Measurements from ENCODE around the gene CDK11B. TPM values are rescaled to one million over a fixed set of nuclear protein-coding genes. Genes with fewer than 3 reads are reported as not detected.
"Not testable (repeated sequence)": the region's sequence is repeated elsewhere in the genome, so short reads cannot be mapped to it uniquely, and the experiment has no call there.

CDK11B gene
- total RNA-seq, 1 donor from 2014 or later = 27.9 TPM

DNA sequence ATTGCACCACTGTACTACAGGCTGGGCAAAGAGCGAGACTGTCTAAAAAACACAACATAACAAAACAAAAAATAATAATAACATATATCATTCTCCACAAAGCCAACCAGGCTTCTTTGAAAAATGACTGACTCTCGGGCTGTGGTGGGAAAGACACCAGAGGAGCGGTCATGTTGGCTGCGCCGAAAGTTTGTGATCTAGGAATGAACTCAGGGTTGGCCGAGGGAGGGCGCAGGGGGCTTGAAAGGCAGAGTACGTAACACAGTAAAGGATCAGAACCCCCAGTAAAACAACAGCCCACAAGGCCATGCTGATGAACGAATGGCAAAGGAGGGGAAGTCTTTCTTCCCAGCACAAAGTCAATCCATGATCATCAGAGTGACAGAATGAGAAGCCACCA is 29.0 kb upstream of the CDK11B start:
- no peak for ATAC-seq
- no peak for DNase-seq (ENCODE audit: low spot score)
- intact Hi-C loops (cut with DNase I) = no loop called here

DNA sequence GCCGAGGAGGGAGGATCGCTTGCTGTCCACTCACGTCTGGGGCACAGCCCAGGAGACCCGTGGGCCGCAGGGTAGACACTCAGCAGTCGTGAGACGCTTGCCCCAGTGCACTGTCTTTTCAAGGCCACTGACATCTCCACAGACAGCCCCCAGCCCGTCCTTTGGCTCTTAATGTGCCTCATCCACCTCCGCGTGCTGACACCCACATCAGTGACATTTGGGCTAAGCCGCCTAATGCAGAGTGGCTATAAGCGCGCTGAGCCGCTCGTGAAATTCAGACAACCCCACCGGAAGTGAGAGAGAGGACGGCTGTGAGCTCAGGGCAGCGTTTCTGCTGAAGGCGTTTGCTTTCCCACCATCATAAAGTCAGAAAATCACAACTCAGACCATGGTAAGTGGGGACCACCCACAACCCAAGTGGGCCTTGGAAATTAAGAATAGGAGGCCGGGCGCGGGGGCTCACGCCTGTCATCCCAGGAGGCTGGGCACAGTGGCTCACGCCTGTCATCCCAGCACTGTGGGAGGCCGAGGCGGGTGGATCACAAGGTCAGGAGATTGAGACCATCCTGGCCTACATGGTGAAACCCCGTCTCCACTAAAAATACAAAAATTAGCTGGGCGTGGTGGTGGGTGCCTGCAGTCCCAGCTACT is 25.4 kb upstream of the CDK11B start:
- intact Hi-C loops (cut with DNase I) = no loop called here
- ATAC-seq = no peak
- no peak for DNase-seq (ENCODE audit: low spot score)

DNA sequence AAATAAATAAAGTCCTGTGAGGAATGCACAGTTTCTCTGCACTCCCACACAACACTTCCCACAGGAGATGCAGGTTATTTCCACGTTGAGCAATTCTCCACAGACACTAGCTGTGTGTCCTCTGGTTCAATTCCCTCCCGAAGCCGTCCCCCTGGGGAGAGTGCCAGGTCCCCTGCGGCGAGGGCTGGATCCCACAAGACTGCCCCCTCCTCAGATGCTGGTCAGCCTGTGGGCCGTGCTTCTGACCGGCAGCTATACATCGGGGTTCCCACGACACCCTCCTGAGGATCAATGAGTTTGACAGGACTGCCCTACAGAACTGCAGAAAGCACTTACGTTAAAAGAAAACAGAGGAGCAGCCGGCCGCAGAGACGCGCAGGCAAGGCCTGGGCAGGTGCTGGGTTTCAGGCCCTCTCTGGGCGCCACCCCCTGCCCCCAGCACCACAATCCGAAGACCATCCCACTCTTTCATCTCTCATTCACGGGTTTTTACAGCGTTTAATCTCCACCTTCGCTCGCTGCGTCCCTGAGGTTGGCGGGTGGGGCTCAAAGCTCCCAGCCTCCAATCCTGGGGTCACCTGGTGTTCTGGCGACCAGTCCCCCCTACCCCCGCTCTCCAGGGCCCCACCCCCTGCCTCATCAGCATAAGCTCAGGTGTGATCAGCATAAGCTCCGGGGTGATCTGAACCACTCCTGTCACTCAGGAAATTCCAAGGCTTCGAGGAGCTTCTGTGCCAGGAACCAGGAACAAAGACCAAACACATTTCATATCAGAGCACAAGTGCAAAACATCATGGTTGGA is 24.5 kb upstream of the CDK11B start:
- DNase-seq (ENCODE audit: low spot score) = no peak
- ATAC-seq = no peak
- intact Hi-C loops (cut with DNase I) = no loop called here

DNA sequence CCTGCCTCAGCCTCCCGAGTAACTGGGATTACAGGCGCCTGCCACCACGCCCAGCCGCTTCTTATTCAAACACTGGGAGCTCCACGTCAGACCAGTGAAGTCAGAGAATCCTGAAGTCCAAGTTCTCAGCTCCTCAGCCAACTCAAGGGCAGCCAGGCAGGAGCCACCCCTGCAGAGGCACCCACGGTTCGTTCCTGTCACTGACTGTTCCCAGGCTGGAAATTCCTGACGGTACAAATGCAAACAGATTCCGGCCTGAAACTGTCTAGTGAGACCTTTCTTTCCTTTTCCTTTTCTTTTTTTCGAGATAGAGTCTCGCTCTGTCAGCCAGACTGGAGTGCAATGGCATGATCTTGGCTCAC is 22.1 kb upstream of the CDK11B start:
- ATAC-seq (no peak), DNase-seq (ENCODE audit: low spot score) (no peak)
- intact Hi-C loops (cut with DNase I) = no loop called here

DNA sequence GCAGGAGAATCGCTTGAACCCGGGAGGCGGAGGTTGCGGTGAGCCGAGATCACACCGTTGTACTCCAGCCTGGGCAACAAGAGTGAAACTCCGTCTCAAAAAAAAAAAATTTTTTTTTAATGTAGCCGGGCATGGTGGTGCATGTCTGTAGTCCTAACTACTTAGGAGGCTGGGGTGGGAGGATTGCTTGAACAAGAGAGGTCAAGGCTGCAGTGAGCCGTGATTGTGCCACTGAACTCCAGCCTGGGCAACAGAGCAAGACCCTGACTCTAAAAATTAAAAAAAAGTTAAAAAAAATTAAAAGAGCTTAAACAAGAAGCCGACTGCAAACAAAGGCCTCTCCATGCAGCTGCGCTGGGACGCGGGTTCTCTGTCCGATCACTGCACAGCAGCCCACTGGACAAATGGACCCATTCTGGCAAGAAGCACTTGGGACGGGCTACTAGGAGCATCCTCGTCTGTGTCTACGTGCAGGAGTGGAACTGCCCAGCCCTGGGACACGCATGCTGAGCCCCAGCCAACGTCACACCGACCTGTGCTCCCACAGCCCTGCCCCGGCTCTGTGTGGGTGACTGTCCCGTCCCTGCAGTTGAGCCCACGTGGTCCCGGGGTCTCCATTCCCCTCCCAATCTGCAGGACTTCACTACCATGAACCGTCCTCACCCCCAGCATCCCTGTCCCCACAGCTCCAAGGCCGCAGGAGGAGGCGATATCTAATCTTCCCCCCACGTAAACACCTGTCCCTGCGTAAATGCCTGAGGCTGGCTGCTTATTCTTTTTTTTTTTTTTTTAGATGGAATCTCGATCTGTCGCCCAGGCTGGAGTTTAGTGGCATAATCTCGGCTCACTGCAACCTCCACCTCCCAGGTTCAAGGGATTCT is 21.5 kb upstream of the CDK11B start:
- DNase-seq (ENCODE audit: low spot score) (no peak), ATAC-seq (no peak)
- intact Hi-C loops (cut with DNase I) = no loop called here

DNA sequence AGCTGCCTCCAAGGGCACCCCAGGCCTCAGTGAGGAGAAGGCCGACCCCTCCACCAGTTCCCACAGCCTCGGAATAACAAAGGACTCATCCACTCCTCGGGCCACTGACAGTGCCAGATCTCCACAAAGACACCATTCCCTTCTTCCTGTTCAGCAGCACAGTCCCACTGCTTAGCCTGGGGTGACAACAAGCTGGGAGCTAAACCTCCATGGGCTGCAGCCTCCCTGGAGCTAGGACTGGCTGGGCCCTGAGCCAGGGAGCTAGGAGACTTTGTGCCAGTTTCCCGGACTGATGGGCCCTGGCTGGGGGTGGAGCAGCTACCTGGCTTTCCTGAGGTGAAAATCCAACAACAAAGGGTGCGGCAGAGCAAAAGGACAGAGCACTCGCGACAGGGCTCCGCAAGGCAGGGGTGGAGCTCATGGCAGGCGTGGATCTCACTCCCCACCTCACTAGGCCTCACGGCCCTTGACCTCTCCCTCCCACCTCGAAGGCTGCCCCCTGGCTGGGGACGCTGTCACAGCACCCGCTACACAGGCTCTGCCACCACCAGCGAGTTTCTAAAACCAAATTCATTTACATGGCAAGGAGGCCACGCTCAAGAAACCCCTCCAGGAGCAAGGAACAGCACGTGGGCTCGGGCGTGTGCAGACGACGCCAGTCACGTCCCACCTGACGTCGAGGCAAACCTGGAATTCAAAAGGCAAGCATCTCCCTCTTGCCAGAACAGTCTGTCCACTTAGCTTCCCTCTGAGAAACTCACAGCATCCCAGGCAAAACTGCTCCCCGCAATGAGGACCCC is 20.0 kb upstream of the CDK11B start:
- no peak for ATAC-seq

DNA sequence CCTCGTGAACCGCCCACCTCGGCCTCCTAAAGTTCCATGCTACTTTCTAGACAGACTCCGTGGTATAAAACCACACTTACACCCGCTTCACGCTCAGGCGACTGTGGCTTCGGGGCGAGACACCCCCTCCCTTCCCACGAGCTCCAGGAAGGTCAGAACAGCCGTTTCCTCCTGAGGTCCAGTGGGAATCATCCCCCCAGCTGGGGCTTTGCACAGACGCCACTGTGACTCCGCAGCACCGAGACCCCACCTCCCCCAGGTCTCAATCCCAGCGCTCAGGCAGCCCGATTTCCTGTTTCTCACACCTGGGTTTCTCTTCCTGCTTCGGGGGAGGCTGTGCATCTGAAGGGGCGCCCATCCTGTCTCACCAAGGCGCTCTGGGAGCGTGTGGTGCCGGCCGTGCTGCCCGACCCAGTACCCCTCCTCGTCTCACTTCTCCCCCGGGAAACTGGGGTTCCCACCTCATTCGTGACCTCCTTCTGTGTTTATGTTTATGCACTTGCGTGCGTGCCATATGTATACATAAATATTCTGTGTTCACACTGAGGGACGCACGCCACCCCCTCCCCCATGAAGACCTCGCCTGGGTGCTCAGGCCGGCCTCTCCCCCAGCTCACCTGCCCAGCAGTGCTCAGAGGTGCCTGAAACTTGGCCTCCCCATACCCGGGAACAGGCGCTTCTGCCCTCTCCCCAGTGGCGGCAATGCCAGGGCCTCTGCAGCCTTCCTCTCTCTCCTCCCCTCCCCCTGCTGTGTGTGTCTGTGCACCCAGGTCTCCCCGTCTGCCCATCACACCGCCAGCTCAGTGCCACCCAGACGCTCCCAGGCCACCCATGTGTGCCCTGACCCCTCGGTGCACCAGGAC is 19.1 kb upstream of the CDK11B start:
- peak; percentile 52 for DNase-seq (ENCODE audit: low spot score)
- intact Hi-C loops (cut with DNase I) = no loop called here
- peak; percentile 7 for ATAC-seq

More for the DNA sequence above, 20.0 kb upstream of the CDK11B start:
- intact Hi-C loops (cut with DNase I) = no loop called here
- no peak for DNase-seq (ENCODE audit: low spot score)

DNA sequence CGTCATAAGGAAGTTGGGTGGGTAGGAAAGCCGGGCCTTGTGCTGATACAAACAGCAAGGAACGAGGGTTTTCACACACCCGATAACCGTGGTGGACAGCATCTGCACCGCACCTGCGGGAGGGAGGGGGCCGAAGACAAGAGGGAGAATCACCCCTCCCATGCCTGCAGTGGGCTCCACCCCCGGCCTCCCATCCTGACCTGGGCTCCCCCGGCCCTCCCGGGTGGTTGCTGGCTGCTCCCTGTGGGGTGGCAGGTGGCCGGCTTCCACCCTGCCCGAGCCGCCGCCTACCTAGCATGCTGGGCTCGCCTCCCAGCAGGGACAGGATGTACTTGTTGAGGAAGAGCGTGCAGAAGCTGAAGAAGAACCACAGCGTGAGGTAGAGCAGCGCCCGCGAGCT is 17.3 kb upstream of the CDK11B start:
- DNase-seq (ENCODE audit: low spot score) = peak; percentile 30
- intact Hi-C loops (cut with DNase I); ATAC-seq: not testable (repeated sequence)

DNA sequence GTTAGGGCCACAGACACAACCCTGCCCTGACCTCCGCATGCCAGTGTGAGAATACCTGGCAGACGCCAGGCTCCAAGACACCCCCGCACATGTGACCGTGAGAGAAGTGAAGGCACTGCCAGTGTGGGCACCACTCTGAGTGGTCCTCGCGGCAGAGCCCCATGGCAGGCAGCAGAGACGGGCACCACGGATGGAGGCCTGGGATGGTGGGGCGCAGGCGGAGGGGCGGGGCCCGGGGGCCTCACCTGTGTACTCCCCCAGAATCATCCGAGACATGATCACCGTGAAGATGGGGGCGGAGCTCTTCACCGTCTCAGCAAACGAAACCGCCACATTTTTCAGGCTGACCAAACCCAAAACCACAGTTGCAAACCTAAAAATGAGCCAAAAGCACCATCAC is 16.4 kb upstream of the CDK11B start:
- ATAC-seq; intact Hi-C loops (cut with DNase I): not testable (repeated sequence)
- DNase-seq (ENCODE audit: low spot score) = peak; percentile 17

DNA sequence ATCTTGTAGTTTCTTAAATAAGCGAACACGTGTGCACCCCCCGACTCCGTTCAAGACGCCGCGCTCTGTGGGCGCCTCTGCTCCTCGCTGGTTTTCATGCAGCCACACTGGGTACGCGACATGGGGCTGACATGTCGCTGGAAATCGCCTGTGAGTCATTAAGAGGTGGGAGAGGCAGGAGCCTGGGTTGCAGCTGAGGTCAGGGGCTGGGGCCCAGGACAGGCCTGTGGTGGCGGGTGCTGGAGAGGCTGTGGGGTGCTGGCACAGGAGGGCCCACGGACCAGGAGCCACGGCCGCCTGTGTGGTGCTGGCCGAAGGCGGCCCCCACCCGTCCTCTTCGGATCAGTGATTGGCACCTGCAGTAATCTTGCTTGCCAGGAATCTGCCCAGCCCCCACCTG is 16.0 kb upstream of the CDK11B start:
- peak; percentile 38 for DNase-seq (ENCODE audit: low spot score)
- intact Hi-C loops (cut with DNase I); ATAC-seq: not testable (repeated sequence)

DNA sequence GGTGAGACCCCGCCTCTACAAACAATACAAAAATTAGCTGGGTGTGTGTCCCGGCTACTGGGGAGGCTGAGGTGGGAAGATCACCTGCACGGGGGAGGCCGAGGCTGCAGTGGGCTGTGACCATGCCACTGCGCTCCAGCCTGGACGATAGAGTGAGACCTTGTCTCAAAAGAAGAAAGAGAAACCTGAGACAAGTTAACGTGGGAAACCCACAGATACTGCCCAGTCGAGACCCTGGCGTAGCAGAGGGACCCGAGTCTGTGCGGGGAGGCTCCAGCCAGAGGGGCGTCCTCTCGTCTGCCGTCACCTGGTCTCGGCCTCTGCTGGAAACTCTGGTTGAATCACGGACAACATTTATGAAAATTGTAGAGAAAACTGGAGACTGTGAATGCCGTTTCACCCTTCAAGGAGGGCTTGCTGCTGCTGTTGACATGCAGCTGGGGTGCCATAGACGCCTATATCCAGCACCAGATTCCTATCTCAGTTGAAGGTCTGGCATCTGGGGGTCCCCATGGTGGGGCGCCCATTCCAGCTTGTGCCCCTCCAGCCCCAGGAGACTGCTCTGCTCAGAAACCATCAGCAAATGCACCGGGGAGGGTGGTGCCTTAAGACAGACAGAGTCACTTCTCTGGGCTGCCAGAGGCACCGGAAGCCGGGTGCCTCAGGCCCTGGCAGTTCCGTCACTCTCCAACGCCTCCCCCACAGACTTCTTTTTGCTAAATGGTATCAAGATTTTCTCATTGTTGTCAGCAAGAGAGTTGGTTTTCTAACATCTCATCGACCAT is 13.6 kb upstream of the CDK11B start:
- intact Hi-C loops (cut with DNase I) = no loop called here
- DNase-seq (ENCODE audit: low spot score) (no peak), ATAC-seq (no peak)

DNA sequence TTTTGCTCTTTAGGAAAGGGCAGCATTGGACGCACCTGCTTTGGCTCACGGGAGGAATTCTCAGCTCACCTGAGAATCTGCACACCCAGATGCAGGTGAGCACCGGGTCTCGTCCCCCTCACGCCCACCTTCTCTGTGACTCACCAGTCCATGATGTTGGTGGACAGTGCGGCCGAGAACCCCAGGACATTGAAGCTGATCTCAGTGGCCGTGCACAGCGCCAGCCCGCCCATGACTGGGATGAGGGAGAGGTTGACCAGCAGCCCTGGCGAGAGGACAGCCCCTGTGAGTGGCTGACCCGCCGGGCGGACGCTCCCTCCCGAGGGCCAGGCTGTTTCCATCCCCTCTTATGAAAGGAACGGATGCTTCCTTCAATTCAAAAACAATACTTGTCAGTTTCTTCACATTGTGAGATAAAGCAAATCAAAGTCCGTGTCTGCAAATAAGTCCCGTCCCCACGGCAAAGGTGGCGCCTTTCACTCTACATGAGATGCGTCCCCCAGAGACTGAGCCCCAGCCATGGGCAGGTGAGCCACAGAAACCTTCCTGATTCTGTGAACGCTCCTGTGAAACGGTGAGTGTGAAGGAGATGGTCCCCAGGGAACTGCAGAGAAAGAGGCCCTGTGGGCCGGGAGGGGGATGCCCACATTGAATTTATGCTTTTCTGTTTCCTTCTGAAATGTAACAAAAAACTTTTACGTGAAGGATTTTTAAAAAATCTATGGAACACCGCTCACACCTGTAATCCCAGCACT is 12.7 kb upstream of the CDK11B start:
- intact Hi-C loops (cut with DNase I) = no loop called here
- ATAC-seq = no peak
- peak; percentile 54 for DNase-seq (ENCODE audit: low spot score)

DNA sequence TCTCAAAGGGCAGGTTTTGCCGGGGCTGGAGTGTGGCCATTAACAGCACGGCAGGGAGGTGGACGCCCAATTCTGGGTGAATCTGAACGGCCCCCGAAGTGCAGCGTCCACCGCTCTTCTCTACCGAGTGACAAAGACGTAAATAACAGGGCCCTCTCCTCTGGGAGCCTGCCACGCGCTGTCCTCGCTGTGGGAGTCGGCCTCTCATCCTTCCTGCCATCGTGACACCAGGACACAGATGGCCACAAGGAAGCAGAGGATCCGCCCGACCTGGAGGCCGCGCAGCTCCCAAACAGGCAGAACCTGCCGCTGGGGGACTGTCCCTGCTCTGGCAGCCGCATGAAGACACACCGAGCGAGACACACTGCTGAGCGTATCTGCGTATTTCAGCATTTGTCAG is 12.1 kb upstream of the CDK11B start:
- DNase-seq (ENCODE audit: low spot score) (peak; percentile 39), ATAC-seq (no peak)
- intact Hi-C loops (cut with DNase I) = no loop called here

DNA sequence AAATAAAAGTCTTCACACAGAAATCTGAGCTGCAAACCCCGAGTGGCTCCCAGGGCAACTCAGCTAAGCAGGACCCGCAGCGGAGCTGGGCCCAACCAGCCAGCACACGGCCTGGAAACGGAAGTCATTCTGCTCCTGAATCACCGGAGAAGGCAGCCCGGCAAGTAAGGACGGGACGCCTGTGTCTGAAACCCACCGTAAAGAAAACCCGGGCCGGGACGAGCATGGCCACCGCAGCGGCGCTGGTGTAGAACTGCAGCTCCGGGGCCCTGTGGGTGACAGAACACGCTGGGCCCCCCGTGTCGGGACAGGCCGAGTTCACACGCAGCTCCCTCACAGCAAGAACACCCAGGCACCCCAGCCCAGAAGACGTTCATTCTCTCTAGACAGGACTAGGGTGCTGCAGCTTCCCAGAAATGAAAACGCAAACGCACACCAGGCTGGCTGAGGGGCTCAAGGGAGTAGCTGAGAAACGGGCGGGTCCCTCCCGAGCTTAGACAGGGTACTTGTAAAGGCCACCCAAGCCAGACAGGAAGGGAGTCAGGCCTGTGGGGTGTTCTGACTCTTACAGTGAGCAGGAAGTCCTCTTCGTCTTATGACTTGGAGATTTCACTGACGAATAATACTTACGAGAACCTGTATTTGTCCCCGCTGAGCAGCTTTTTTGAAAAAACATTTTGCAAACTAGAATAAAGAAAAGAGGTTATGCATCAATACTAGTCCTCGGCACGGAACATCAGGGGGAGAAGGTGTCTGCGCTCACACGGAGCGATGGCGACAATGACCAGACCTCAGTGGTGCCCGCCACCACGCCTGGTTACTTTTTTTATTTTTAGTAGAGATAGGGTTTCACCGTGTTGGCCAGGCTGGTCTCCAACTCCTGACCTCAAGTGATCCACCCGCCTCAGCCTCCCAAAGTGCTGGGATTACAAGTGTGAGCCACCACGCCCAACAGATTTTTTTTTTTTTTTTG is 10.9 kb upstream of the CDK11B start:
- ATAC-seq (no peak), DNase-seq (ENCODE audit: low spot score) (peak; percentile 49)
- intact Hi-C loops (cut with DNase I) = no loop called here

DNA sequence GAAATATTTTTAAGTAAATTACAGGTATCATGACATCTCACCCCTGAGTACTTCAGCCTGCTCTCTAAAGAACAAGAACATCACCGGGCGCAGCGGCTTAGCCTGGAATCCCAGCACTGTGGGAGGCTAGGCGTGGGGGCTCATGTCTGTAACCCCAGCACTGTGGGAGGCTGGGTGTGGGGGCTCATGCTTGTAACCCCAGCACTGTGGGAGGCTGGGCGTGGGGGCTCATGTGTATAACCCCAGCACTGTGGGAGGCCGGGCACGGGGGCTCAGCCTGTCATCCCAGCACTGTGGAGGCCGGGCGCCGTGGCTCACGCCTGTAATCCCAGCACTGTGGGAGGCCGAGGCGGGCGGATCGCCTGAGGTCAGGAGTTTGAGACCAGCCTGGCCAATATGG is 7.7 kb upstream of the CDK11B start:
- DNase-seq (ENCODE audit: low spot score) (peak; percentile 55), ATAC-seq (no peak)
- intact Hi-C loops (cut with DNase I) = no loop called here

All from sciatic nerve (tissue), 2 donors.